ENCODE data around the gene MYO9B. TPM values are rescaled to one million over a fixed set of nuclear protein-coding genes. Genes with fewer than 3 reads are reported as not detected.
"Not testable (repeated sequence)": the region's sequence is repeated elsewhere in the genome, so short reads cannot be mapped to it uniquely, and the experiment has no call there.

The MYO9B gene
- total and polyA plus RNA-seq, 9 of the 15 experiments (the other 6 are each of a cell fraction or from before 2014, with no cell fraction given) = 2.4 to 77.6 (median 23.0) TPM

GRCh38 chr19:17138052-17138846 lies 62.7 kb downstream of the MYO9B start:
- H3K9ac ChIP-seq (ENCODE audit: insufficient read depth in 1 of 2, low read depth in 2 of 2, low read length in 2 of 2); H2AFZ ChIP-seq (ENCODE audit: low read depth, low read length); in situ Hi-C loops (cut with MboI); H3K79me2 ChIP-seq (ENCODE audit: control insufficient read depth, insufficient read depth, low read length); H3K27ac ChIP-seq (ENCODE audit: extremely low read depth, low read depth, low read length); H3K9me3 ChIP-seq (replicated peaks; ENCODE audit: control insufficient read depth, insufficient read depth, low read depth, low read length); BruUV-seq (replicated peaks); CTCF ChIA-PET (ENCODE audit: low intra/inter-chr PET ratio); H3K27me3 ChIP-seq (ENCODE audit: control insufficient read depth in 2 of 2, insufficient read depth in 2 of 2, low read length in 2 of 2); ATAC-seq; POLR2A ChIA-PET; DNase-seq (ENCODE audit: extremely low read depth in 1 of 4, low spot score in 3 of 4); H3K4me2 ChIP-seq (ENCODE audit: insufficient read depth, low read length); intact Hi-C loops (cut with micrococcal nuclease); H3K4me3 ChIP-seq; H3K4me1 ChIP-seq (replicated peaks in 1 of 2; ENCODE audit: control insufficient read depth in 2 of 2, insufficient read depth in 2 of 2, low read length in 2 of 2); H4K20me1 ChIP-seq (replicated peaks; ENCODE audit: control insufficient read depth, insufficient read depth, low read length); FAIRE-seq; H3K9me1 ChIP-seq (ENCODE audit: control insufficient read depth, insufficient read depth, low read length): not testable (repeated sequence)
- peaks cover 17% of the 10 kb centered on the region; the same call in 1 of the 3 replicates for H3K36me3 ChIP-seq (ENCODE audit: control insufficient read depth, insufficient read depth, low read length)
- WGBS (ENCODE audit: insufficient coverage, low coverage, missing lambda C conversion rate) = 92% methylated on average over 10 of the region's 10 CpGs
- peak; percentile 38 for TF ChIP-seq ZNF146 (CRISPR knock-in tag; IDR thresholded peaks at IDR 0.05; ENCODE audit: unreplicated experiment)

GRCh38 chr19:17138937-17139598 lies 63.5 kb downstream of the MYO9B start:
- no peak overlapping the region for H3K27ac ChIP-seq (ENCODE audit: extremely low read depth, low read depth, low read length)
- in situ Hi-C loops (cut with MboI) = no loop called here
- no peak overlapping the region for H3K4me2 ChIP-seq (ENCODE audit: insufficient read depth, low read length)
- H2AFZ ChIP-seq (ENCODE audit: low read depth, low read length) = no peak overlapping the region
- no TSS peak for BruUV-seq (replicated peaks)
- H3K27me3 ChIP-seq (ENCODE audit: control insufficient read depth in 2 of 2, insufficient read depth in 2 of 2, low read length in 2 of 2) = no peaks in the 10 kb centered on the region
- intact Hi-C loops (cut with micrococcal nuclease) = no loop called here
- H3K79me2 ChIP-seq (ENCODE audit: control insufficient read depth, insufficient read depth, low read length) = no peaks in the 10 kb centered on the region
- no peaks in the 10 kb centered on the region for H3K9me3 ChIP-seq (replicated peaks; ENCODE audit: control insufficient read depth, insufficient read depth, low read depth, low read length)
- 87% methylated on average over 7 of the region's 10 CpGs for WGBS (ENCODE audit: insufficient coverage, low coverage, missing lambda C conversion rate)
- peaks cover 17% of the 10 kb centered on the region; the same call in 1 of the 3 replicates for H3K36me3 ChIP-seq (ENCODE audit: control insufficient read depth, insufficient read depth, low read length)
- H4K20me1 ChIP-seq (replicated peaks; ENCODE audit: control insufficient read depth, insufficient read depth, low read length) = peaks cover 3% of the 10 kb centered on the region; the same call in 1 of the 2 replicates
- H3K4me3 ChIP-seq = no peak overlapping the region
- no peaks in the 10 kb centered on the region for H3K9me1 ChIP-seq (ENCODE audit: control insufficient read depth, insufficient read depth, low read length)
- CTCF ChIA-PET (ENCODE audit: low intra/inter-chr PET ratio) = no interaction called here
- ATAC-seq = no peak
- POLR2A ChIA-PET = no interaction called here
- no peak for FAIRE-seq
- H3K9ac ChIP-seq (ENCODE audit: insufficient read depth in 1 of 2, low read depth in 2 of 2, low read length in 2 of 2) = no peak overlapping the region
- no peak for DNase-seq (ENCODE audit: extremely low read depth in 1 of 4, low spot score in 3 of 4)
- peaks cover 4 to 10% of the 10 kb centered on the region in 2 experiments; a peak in 2 of 5 replicates for H3K4me1 ChIP-seq (replicated peaks in 1 of 2; ENCODE audit: control insufficient read depth in 2 of 2, insufficient read depth in 2 of 2, low read length in 2 of 2)
- TF ChIP-seq ZNF347 (CRISPR knock-in tag; IDR thresholded peaks at IDR 0.05; ENCODE audit: low read depth) (no peak), REST (IDR thresholded peaks at IDR 0.05; ENCODE audit: borderline replicate concordance) (no peak), REST (CRISPR knock-in tag; IDR thresholded peaks at IDR 0.05; ENCODE audit: low read depth) (no peak), HDAC6 (IDR thresholded peaks at IDR 0.05; ENCODE audit: low read depth, low read length) (no peak)
